ENCODE results near the gene MLLT1. TPM values are rescaled to one million over a fixed set of nuclear protein-coding genes. Genes with fewer than 3 reads are reported as not detected.

Gene MLLT1
- total and polyA plus RNA-seq, 2 donors (not counting 1 experiment from before 2014, with no cell fraction given), result 19.4 to 40.2 TPM

GRCh38 chr19:6292006-6292405, 12.2 kb upstream of the MLLT1 start:
- intact Hi-C loops (cut with micrococcal nuclease), result no loop called here
- Mint-ChIP-seq H3K27me3 (peaks cover 3% of the 10 kb centered on the region), H3K27ac (no peak overlapping the region), H3K4me3 (no peak overlapping the region), H3K4me1 (no peaks in the 10 kb centered on the region), H3K9me3 (ENCODE audit: insufficient read depth) (peaks cover 10% of the 10 kb centered on the region)
- Histone ChIP-seq H3K4me2 (replicated peaks; ENCODE audit: low read depth, low read length, poor library complexity, severe bottlenecking) (no peak overlapping the region), H3K4me1 (ENCODE audit: control insufficient read depth in 2 of 2, insufficient read depth in 2 of 2, low read length in 2 of 2) (no peaks in the 10 kb centered on the region), H3K36me3 (replicated peaks in 1 of 2; ENCODE audit: control extremely low read depth in 1 of 2, control insufficient read depth in 1 of 2, extremely low read depth in 1 of 2, insufficient read depth in 2 of 2, low read length in 1 of 2) (no peaks in the 10 kb centered on the region), H3K9ac (ENCODE audit: low read length) (no peak overlapping the region), H2AFZ (ENCODE audit: insufficient read depth, low read depth, low read length, poor library complexity, severe bottlenecking) (no peak overlapping the region), H3K27me3 (replicated peaks in 1 of 4; ENCODE audit: control extremely low read depth in 1 of 4, control insufficient read depth in 3 of 4, insufficient read depth in 4 of 4, low read length in 3 of 4) (no peaks in the 10 kb centered on the region), H3K79me2 (ENCODE audit: control insufficient read depth, insufficient read depth, low read length) (no peaks in the 10 kb centered on the region), H3K27ac (ENCODE audit: low read length in 2 of 2) (no peak overlapping the region), H3K4me3 (ENCODE audit: control extremely low read depth in 1 of 5, extremely low read depth in 1 of 5, insufficient read depth in 1 of 5, low read depth in 2 of 5, low read length in 4 of 5) (no peak overlapping the region), H4K20me1 (ENCODE audit: control insufficient read depth, insufficient read depth, low read length, poor library complexity, severe bottlenecking) (no peaks in the 10 kb centered on the region), H3K9me3 (ENCODE audit: control extremely low read depth in 1 of 3, control insufficient read depth in 2 of 3, insufficient read depth in 1 of 3, low read length in 2 of 3) (peaks cover 2 to 83% (median 61%) of the 10 kb centered on the region in 3 donors)
- DNase-seq (no peak), ATAC-seq (ENCODE audit: low read depth) (no peak)
- WGBS (ENCODE audit: insufficient coverage), result no CpG with 5 or more reads among the region's 4 CpGs
- ChIA-PET POLR2A (no interaction called here), CTCF (no interaction called here)
- TF ChIP-seq EZH2 (IDR thresholded peaks at IDR 0.05; ENCODE audit: borderline replicate concordance, insufficient read depth, low read depth, low read length, poor library complexity, severe bottlenecking), result no peak
- TF ChIP-seq, protein P1, sequence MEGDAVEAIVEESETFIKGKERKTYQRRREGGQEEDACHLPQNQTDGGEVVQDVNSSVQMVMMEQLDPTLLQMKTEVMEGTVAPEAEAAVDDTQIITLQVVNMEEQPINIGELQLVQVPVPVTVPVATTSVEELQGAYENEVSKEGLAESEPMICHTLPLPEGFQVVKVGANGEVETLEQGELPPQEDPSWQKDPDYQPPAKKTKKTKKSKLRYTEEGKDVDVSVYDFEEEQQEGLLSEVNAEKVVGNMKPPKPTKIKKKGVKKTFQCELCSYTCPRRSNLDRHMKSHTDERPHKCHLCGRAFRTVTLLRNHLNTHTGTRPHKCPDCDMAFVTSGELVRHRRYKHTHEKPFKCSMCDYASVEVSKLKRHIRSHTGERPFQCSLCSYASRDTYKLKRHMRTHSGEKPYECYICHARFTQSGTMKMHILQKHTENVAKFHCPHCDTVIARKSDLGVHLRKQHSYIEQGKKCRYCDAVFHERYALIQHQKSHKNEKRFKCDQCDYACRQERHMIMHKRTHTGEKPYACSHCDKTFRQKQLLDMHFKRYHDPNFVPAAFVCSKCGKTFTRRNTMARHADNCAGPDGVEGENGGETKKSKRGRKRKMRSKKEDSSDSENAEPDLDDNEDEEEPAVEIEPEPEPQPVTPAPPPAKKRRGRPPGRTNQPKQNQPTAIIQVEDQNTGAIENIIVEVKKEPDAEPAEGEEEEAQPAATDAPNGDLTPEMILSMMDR (IDR thresholded peaks at IDR 0.05), result no peak

DNA sequence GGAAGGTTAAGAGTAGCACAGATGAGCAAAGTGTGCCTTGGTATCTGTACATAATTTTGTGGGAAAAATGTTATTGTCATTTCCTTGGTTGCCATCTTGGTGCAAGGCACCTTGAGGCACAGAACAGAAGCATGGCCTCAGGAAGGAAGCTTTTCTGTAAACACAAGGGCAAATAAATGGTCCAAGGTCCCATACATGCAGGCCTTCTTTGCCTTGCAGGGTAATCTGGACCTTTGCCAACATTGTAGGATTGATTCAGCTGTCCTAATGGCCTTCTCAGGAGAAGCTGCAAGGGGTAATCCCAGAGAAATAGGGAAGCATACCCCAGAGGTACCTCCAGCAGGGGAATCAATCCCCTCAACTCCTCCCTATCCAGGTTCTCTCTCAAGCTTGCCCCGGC, 9.0 kb upstream of the MLLT1 start:
- Mint-ChIP-seq H3K4me1 (no peaks in the 10 kb centered on the region), H3K27ac (no peak overlapping the region), H3K4me3 (no peak overlapping the region), H3K9me3 (ENCODE audit: insufficient read depth) (peaks cover 10% of the 10 kb centered on the region), H3K27me3 (no peaks in the 10 kb centered on the region)
- Histone ChIP-seq H3K27ac (ENCODE audit: low read length in 2 of 2) (no peak overlapping the region), H3K27me3 (replicated peaks in 1 of 4; ENCODE audit: control extremely low read depth in 1 of 4, control insufficient read depth in 3 of 4, insufficient read depth in 4 of 4, low read length in 3 of 4) (no peaks in the 10 kb centered on the region), H3K4me1 (ENCODE audit: control insufficient read depth in 2 of 2, insufficient read depth in 2 of 2, low read length in 2 of 2) (no peaks in the 10 kb centered on the region), H3K79me2 (ENCODE audit: control insufficient read depth, insufficient read depth, low read length) (no peaks in the 10 kb centered on the region), H3K9ac (ENCODE audit: low read length) (no peak overlapping the region), H4K20me1 (ENCODE audit: control insufficient read depth, insufficient read depth, low read length, poor library complexity, severe bottlenecking) (no peaks in the 10 kb centered on the region), H2AFZ (ENCODE audit: insufficient read depth, low read depth, low read length, poor library complexity, severe bottlenecking) (no peak overlapping the region), H3K4me2 (replicated peaks; ENCODE audit: low read depth, low read length, poor library complexity, severe bottlenecking) (no peak overlapping the region), H3K9me3 (ENCODE audit: control extremely low read depth in 1 of 3, control insufficient read depth in 2 of 3, insufficient read depth in 1 of 3, low read length in 2 of 3) (peaks cover 0 to 90% (median 69%) of the 10 kb centered on the region in 3 donors), H3K4me3 (ENCODE audit: control extremely low read depth in 1 of 5, extremely low read depth in 1 of 5, insufficient read depth in 1 of 5, low read depth in 2 of 5, low read length in 4 of 5) (no peak overlapping the region), H3K36me3 (replicated peaks in 1 of 2; ENCODE audit: control extremely low read depth in 1 of 2, control insufficient read depth in 1 of 2, extremely low read depth in 1 of 2, insufficient read depth in 2 of 2, low read length in 1 of 2) (no peaks in the 10 kb centered on the region)
- ATAC-seq (ENCODE audit: low read depth), result no peak
- DNase-seq, result no peak
- ChIA-PET CTCF (no interaction called here), POLR2A (no interaction called here)
- 100% methylated on average over 1 of the region's 1 CpG for WGBS (ENCODE audit: insufficient coverage)
- no peak for TF ChIP-seq EZH2 (IDR thresholded peaks at IDR 0.05; ENCODE audit: borderline replicate concordance, insufficient read depth, low read depth, low read length, poor library complexity, severe bottlenecking)
- TF ChIP-seq, protein P1 (IDR thresholded peaks at IDR 0.05), result no peak
- intact Hi-C loops (cut with micrococcal nuclease), result no loop called here

Measured in B cell (primary cell).